Measurements from ENCODE around the gene PM20D2. TPM values are rescaled to one million over a fixed set of nuclear protein-coding genes. Genes with fewer than 3 reads are reported as not detected.

PM20D2 gene
- total and polyA plus RNA-seq, 2 of the 13 experiments (the other 11 are each of a cell fraction or from before 2014, with no cell fraction given): 13.3 to 26.3 TPM

- TF ChIP-seq E2F5 (CRISPR knock-in tag; conservative IDR thresholded peaks at IDR 0.05) (no peak), NFYB (CRISPR knock-in tag; IDR thresholded peaks at IDR 0.05) (no peak), KDM5B (CRISPR knock-in tag; IDR thresholded peaks at IDR 0.05; ENCODE audit: borderline replicate concordance) (peak; percentile 69; the same call in 1 of the 2 replicates), MEIS2 (CRISPR knock-in tag; IDR thresholded peaks at IDR 0.05) (peak; percentile 35; the same call in 1 of the 2 replicates), ZNF607 (CRISPR knock-in tag; IDR thresholded peaks at IDR 0.05; ENCODE audit: borderline replicate concordance) (no peak), ZFP37 (CRISPR knock-in tag; IDR thresholded peaks at IDR 0.05; ENCODE audit: borderline replicate concordance) (no peak), ZNF761 (CRISPR knock-in tag; conservative IDR thresholded peaks at IDR 0.05) (no peak), MAFG (CRISPR knock-in tag; IDR thresholded peaks at IDR 0.05) (no peak), WIZ (CRISPR knock-in tag; IDR thresholded peaks at IDR 0.05) (no peak), ZNF549 (CRISPR knock-in tag; IDR thresholded peaks at IDR 0.05) (no peak), ZSCAN31 (CRISPR knock-in tag; IDR thresholded peaks at IDR 0.05; ENCODE audit: low read depth) (0 out of 2 replicates have a peak, but pooled peaks have one; percentile 20), ZBTB21 (CRISPR knock-in tag; IDR thresholded peaks at IDR 0.05) (no peak), MTA1 (CRISPR knock-in tag; IDR thresholded peaks at IDR 0.05; ENCODE audit: borderline replicate concordance) (peak; percentile 9; the same call in 1 of the 2 replicates), ZEB1 (IDR thresholded peaks at IDR 0.05; ENCODE audit: insufficient replicate concordance, low read depth) (peak; percentile 5), PAF1 (CRISPR knock-in tag; IDR thresholded peaks at IDR 0.05) (no peak), ZNF296 (CRISPR knock-in tag; conservative IDR thresholded peaks at IDR 0.05) (no peak), ARNT (IDR thresholded peaks at IDR 0.05) (no peak), RBFOX2 (IDR thresholded peaks at IDR 0.05; ENCODE audit: low read depth, low read length) (peak; percentile 35; the same call in 1 of the 2 replicates), STAT5B (CRISPR knock-in tag; IDR thresholded peaks at IDR 0.05) (no peak), ASH2L (IDR thresholded peaks at IDR 0.05; ENCODE audit: insufficient read length, low read depth, low read length) (no peak), GRHL1 (CRISPR knock-in tag; conservative IDR thresholded peaks at IDR 0.05) (no peak), FOXK1 (CRISPR knock-in tag; IDR thresholded peaks at IDR 0.05; ENCODE audit: borderline replicate concordance, low read depth) (no peak), NPAS2 (CRISPR knock-in tag; IDR thresholded peaks at IDR 0.05; ENCODE audit: borderline replicate concordance) (no peak), MEF2D (CRISPR knock-in tag; IDR thresholded peaks at IDR 0.05) (no peak)
- TF ChIP-seq, protein P1, sequence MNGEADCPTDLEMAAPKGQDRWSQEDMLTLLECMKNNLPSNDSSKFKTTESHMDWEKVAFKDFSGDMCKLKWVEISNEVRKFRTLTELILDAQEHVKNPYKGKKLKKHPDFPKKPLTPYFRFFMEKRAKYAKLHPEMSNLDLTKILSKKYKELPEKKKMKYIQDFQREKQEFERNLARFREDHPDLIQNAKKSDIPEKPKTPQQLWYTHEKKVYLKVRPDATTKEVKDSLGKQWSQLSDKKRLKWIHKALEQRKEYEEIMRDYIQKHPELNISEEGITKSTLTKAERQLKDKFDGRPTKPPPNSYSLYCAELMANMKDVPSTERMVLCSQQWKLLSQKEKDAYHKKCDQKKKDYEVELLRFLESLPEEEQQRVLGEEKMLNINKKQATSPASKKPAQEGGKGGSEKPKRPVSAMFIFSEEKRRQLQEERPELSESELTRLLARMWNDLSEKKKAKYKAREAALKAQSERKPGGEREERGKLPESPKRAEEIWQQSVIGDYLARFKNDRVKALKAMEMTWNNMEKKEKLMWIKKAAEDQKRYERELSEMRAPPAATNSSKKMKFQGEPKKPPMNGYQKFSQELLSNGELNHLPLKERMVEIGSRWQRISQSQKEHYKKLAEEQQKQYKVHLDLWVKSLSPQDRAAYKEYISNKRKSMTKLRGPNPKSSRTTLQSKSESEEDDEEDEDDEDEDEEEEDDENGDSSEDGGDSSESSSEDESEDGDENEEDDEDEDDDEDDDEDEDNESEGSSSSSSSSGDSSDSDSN (CRISPR knock-in tag; IDR thresholded peaks at IDR 0.05): peak; percentile 90; the same call in 1 of the 2 replicates
- TF ChIP-seq, protein P2, sequence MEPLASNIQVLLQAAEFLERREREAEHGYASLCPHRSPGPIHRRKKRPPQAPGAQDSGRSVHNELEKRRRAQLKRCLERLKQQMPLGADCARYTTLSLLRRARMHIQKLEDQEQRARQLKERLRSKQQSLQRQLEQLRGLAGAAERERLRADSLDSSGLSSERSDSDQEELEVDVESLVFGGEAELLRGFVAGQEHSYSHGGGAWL (CRISPR knock-in tag; IDR thresholded peaks at IDR 0.05): peak; percentile 63; the same call in 1 of the 2 replicates
Measured at GRCh38 chr6:89117211-89118108, 28.4 kb upstream of the PM20D2 start, which contains the start of gene SRSF12 (continued).

All from HepG2 (cell line).